Endothelial cell of umbilical vein (primary cell): ENCODE data around the gene PAFAH2. TPM values are rescaled to one million over a fixed set of nuclear protein-coding genes. Genes with fewer than 3 reads are reported as not detected.
A peak's percentile ranks its signal among the peaks of the same experiment; 100 is the strongest.

Experiments
- BruUV-seq: library from RNA; stranded (reverse); fragments of 400-500 nt; replicated peaks from 2 replicates; lab custom pipeline; 2021; lab: Mats Ljungman, UMichigan
- CTCF ChIA-PET: fragments of 300-600, 350-600 bp; sonication (Branson Sonifier 250); formaldehyde crosslinking; loops from one replicate; lab custom pipeline; 2021; ENCODE audit warnings: antibody characterized with exemption, inconsistent platforms; lab: Charles Lee
- POLR2A ChIA-PET: fragments of 300-600, 350-600 bp; sonication (Branson Sonifier 250); formaldehyde crosslinking; loops from one replicate; lab custom pipeline; 2021; ENCODE audit warnings: antibody characterized with exemption, inconsistent platforms; lab: Charles Lee
- DNase-seq: peaks from one replicate; pipeline ENCODE4 v3.0.0-alpha.2; 2011; ENCODE audit warnings: low read depth, low spot score
- FAIRE-seq: peaks from 2 replicates; lab custom pipeline; 2011; peaks lifted over from hg19 to GRCh38; lab: Jason Lieb, UNC
- H2AFZ ChIP-seq: 2 replicates; pipeline ENCODE4 v1.6.0; 2012; ENCODE audit warnings: low read depth, low read length, control low read depth, inconsistent platforms
- H3K27ac ChIP-seq: 2 replicates; pipeline ENCODE4 v1.5.1; 2011; ENCODE audit warnings: low read depth, mild to moderate bottlenecking, control low read depth, low read length, moderate library complexity; ENCODE audit not compliant: insufficient read depth
- H3K27me3 ChIP-seq, 2 experiments: 2 replicates each; pipeline versions ENCODE4 v1.6.0 to v1.6.1; 2011; ENCODE audit warnings: low read length in 2 of 2, mixed read lengths in 1 of 2; ENCODE audit not compliant: control insufficient read depth in 2 of 2, insufficient read depth in 2 of 2
- H3K36me3 ChIP-seq, 2 experiments: 2 replicates in 1 of 2; 3 replicates in 1 of 2; pipeline ENCODE4 v1.5.1; 2011; ENCODE audit warnings: low read length in 2 of 2, mild to moderate bottlenecking in 1 of 2, moderate library complexity in 1 of 2; ENCODE audit not compliant: control insufficient read depth in 2 of 2, insufficient read depth in 2 of 2; ENCODE audit errors: extremely low read depth in 1 of 2
- H3K4me1 ChIP-seq: 3 replicates; pipeline ENCODE4 v1.5.1; 2011; ENCODE audit warnings: mild to moderate bottlenecking, low read length; ENCODE audit not compliant: control insufficient read depth, insufficient read depth; ENCODE audit errors: extremely low read depth
- H3K4me2 ChIP-seq: 2 replicates; pipeline ENCODE4 v1.6.1; 2011; ENCODE audit warnings: low read length, control low read depth, mixed read lengths; ENCODE audit not compliant: insufficient read depth
- H3K4me3 ChIP-seq, 3 experiments: fragments of 200-600 bp in 1 of 3; sonication (generic), shearing (Covaris generic) in 1 of 3; replicated peaks in 1 of 3; 2 replicates each; pipeline ENCODE4 v1.5.1; 2011 to 2016; ENCODE audit warnings: control low read depth in 3 of 3, low read length in 3 of 3, mild to moderate bottlenecking in 2 of 3, inconsistent platforms in 1 of 3, low read depth in 1 of 3, moderate library complexity in 1 of 3; ENCODE audit not compliant: insufficient read depth in 1 of 3
- H3K79me2 ChIP-seq: 2 replicates; pipeline ENCODE4 v1.6.0; 2012; ENCODE audit warnings: low read length, inconsistent platforms; ENCODE audit not compliant: control insufficient read depth, insufficient read depth
- H3K9ac ChIP-seq: replicated peaks from 2 replicates; pipeline ENCODE3; 2011; ENCODE audit warnings: low read length, control low read depth; ENCODE audit not compliant: insufficient read depth; ENCODE audit errors: extremely low read depth
- H3K9me1 ChIP-seq: replicated peaks from 3 replicates; pipeline ENCODE4 v1.6.0; 2011; ENCODE audit warnings: mild to moderate bottlenecking, low read length; ENCODE audit not compliant: control insufficient read depth, insufficient read depth; ENCODE audit errors: extremely low read depth
- H3K9me3 ChIP-seq: replicated peaks from 2 replicates; pipeline ENCODE4 v1.5.1; 2012; ENCODE audit warnings: low read length, inconsistent platforms; ENCODE audit not compliant: control insufficient read depth, insufficient read depth
- H4K20me1 ChIP-seq: replicated peaks from 2 replicates; pipeline ENCODE3; 2011; ENCODE audit warnings: mild to moderate bottlenecking, low read length; ENCODE audit not compliant: control insufficient read depth, insufficient read depth; ENCODE audit errors: extremely low read depth
- EZH2 ChIP-seq: IDR thresholded peaks from 2 replicates; pipeline ENCODE4 v1.6.1; 2012; ENCODE audit warnings: borderline replicate concordance, low read depth, mild to moderate bottlenecking, moderate library complexity, low read length, inconsistent platforms; ENCODE audit not compliant: severe bottlenecking
- FOS ChIP-seq: IDR thresholded peaks from 2 replicates; pipeline ENCODE4 v1.6.1; 2011; ENCODE audit warnings: mild to moderate bottlenecking, low read length, moderate library complexity, borderline replicate concordance; ENCODE audit not compliant: insufficient read depth
- GATA2 ChIP-seq: IDR thresholded peaks from 2 replicates; pipeline ENCODE4 v1.7.0; 2011; ENCODE audit warnings: low read depth, mild to moderate bottlenecking, moderate library complexity, mixed read lengths, low read length; ENCODE audit not compliant: insufficient read length, insufficient read depth
- JUN ChIP-seq: IDR thresholded peaks from 2 replicates; pipeline ENCODE4 v1.6.1; 2011; ENCODE audit warnings: borderline replicate concordance, low read depth; ENCODE audit not compliant: insufficient read length, insufficient read depth
- MAX ChIP-seq: IDR thresholded peaks from 2 replicates; pipeline ENCODE4 v1.6.1; 2011; ENCODE audit not compliant: insufficient read depth, insufficient read length
- MYC ChIP-seq: IDR thresholded peaks from one replicate; pipeline ENCODE4 v1.6.1; 2011; ENCODE audit warnings: mild to moderate bottlenecking, low read depth, low read length
- POLR2A ChIP-seq: IDR thresholded peaks from 2 replicates; pipeline ENCODE4 v1.6.1; 2012; ENCODE audit warnings: low read depth, mild to moderate bottlenecking, control low read depth, low read length
- POLR2AphosphoS5 ChIP-seq: IDR thresholded peaks from 2 replicates; pipeline ENCODE4 v1.6.1; 2012; ENCODE audit warnings: low read depth, mild to moderate bottlenecking, control low read depth, low read length, moderate library complexity; ENCODE audit not compliant: insufficient read depth
- dilution Hi-C: fragments of 300-500 bp; cut with MboI; formaldehyde crosslinking; loops from one replicate; pipeline ENCODE4 v1.15.0; 2019; ENCODE audit warnings: low sequenced_read_pairs; ENCODE audit not compliant: extremely low pct_ligation_motif_present
- intact Hi-C: fragments of 100-400 bp; cut with micrococcal nuclease; formaldehyde crosslinking; loops from one replicate; pipeline ENCODE4 v1.10.0; 2022
- polyA plus RNA-seq, 4 experiments: library from polyadenylated mRNA; depleted of rRNA in 3 of 4; stranded (reverse) in 3 of 4; unstranded in 1 of 4; fragments of >200 nt; gene quantifications; 2 replicates each; pipeline versions ENCODE4 v1.2.1 to v1.2.3, GENCODE V29; 2011 to 2012; ENCODE audit warnings: missing spikeins in 1 of 4
- total RNA-seq: library from RNA; stranded (reverse); gene quantifications from 2 replicates; pipeline ENCODE4 v1.2.3, GENCODE V29; 2021
- TF ChIP-seq, protein P1 (sequence below), 2 donors: IDR thresholded peaks; 1 replicate in 1 of 2; 2 replicates in 1 of 2; pipeline ENCODE4 v1.5.1; 2011; ENCODE audit warnings: low read length in 2 of 2, mild to moderate bottlenecking in 2 of 2, moderate library complexity in 2 of 2, control low read depth in 1 of 2, inconsistent platforms in 1 of 2, low read depth in 1 of 2; ENCODE audit not compliant: insufficient read depth in 1 of 2; ENCODE audit errors: extremely low read depth in 1 of 2

PAFAH2 gene
- total and polyA plus RNA-seq, 2 donors (not counting 3 experiments of a cell fraction or from before 2014, with no cell fraction given), result 6.0 to 6.9 TPM

DNA sequence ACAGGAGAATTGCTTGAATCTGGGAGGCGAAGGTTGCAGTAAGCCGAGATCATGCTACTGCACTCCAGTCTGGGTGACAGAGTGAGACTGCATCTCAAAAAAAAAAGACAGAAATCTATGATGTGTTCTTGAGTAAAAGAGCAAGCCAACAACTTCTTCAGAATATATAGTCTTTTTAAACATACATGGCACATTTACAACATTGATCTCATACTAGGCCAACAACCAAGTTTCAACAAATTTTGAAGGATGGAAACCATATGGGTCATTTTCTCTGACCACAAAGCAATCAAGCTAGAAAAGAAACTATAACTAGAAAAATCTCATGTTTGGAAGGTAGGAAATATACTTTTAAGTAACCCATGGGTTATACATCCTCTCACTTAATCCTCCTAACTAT, 38.3 kb downstream of the PAFAH2 start:
- H4K20me1 ChIP-seq, result no peaks in the 10 kb centered on the region
- H3K36me3 ChIP-seq, result peaks cover 3 to 6% of the 10 kb centered on the region in 2 experiments
- dilution Hi-C loops, result no loop called here
- no peaks in the 10 kb centered on the region for H3K9me1 ChIP-seq
- no peak for DNase-seq
- no peak overlapping the region for H3K9ac ChIP-seq
- no peaks in the 10 kb centered on the region for H3K9me3 ChIP-seq
- CTCF ChIA-PET, result no interaction called here
- no peak for TF ChIP-seq GATA2
- no peak for TF ChIP-seq EZH2
- H3K4me2 ChIP-seq, result no peak overlapping the region
- POLR2A ChIA-PET, result no interaction called here
- peaks cover 3% of the 10 kb centered on the region for H3K4me1 ChIP-seq
- H3K27ac ChIP-seq, result no peak overlapping the region
- no peak overlapping the region for H3K4me3 ChIP-seq
- intact Hi-C loops, result no loop called here
- BruUV-seq, result no TSS peak
- no peaks in the 10 kb centered on the region for H3K27me3 ChIP-seq
- no peak overlapping the region for H2AFZ ChIP-seq
- FAIRE-seq, result no peak
- H3K79me2 ChIP-seq, result no peaks in the 10 kb centered on the region

- TF ChIP-seq FOS (peak; percentile 70), GATA2 (no peak), MYC (no peak), MAX (no peak), EZH2 (no peak), POLR2AphosphoS5 (peak; percentile 30), JUN (no peak), POLR2A (no peak)
- TF ChIP-seq, protein P1, sequence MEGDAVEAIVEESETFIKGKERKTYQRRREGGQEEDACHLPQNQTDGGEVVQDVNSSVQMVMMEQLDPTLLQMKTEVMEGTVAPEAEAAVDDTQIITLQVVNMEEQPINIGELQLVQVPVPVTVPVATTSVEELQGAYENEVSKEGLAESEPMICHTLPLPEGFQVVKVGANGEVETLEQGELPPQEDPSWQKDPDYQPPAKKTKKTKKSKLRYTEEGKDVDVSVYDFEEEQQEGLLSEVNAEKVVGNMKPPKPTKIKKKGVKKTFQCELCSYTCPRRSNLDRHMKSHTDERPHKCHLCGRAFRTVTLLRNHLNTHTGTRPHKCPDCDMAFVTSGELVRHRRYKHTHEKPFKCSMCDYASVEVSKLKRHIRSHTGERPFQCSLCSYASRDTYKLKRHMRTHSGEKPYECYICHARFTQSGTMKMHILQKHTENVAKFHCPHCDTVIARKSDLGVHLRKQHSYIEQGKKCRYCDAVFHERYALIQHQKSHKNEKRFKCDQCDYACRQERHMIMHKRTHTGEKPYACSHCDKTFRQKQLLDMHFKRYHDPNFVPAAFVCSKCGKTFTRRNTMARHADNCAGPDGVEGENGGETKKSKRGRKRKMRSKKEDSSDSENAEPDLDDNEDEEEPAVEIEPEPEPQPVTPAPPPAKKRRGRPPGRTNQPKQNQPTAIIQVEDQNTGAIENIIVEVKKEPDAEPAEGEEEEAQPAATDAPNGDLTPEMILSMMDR (IDR thresholded peaks at IDR 0.05; ENCODE audit: extremely low read depth in 1 of 2, insufficient read depth in 1 of 2, low read depth in 1 of 2, low read length in 2 of 2), result no peak
- no TSS peak for BruUV-seq
- FAIRE-seq, result peak; percentile 96
- no peaks in the 10 kb centered on the region for H4K20me1 ChIP-seq
- dilution Hi-C loops, result no loop called here
- H3K27ac ChIP-seq, result no peak overlapping the region
- peaks cover 3% of the 10 kb centered on the region for H3K4me1 ChIP-seq
- H2AFZ ChIP-seq, result no peak overlapping the region
- peaks cover 3 to 6% of the 10 kb centered on the region in 2 experiments for H3K36me3 ChIP-seq
- H3K9me1 ChIP-seq, result no peaks in the 10 kb centered on the region
- CTCF ChIA-PET, result interaction anchor here (0.7 to 1.2 kb wide), 3 partner anchors 11 to 63 kb away, joined by 3 to 4 read pairs (median 3); no protein-coding TSS in a partner anchor
- intact Hi-C loops, result no loop called here
- no peak overlapping the region for H3K4me2 ChIP-seq
- no peak overlapping the region for H3K4me3 ChIP-seq
- H3K79me2 ChIP-seq, result no peaks in the 10 kb centered on the region
- DNase-seq, result peak; percentile 16
- POLR2A ChIA-PET, result no interaction called here
- H3K9me3 ChIP-seq, result no peaks in the 10 kb centered on the region
- H3K9ac ChIP-seq, result no peak overlapping the region
- H3K27me3 ChIP-seq, result no peaks in the 10 kb centered on the region
Measured at GRCh38 chr1:25958465-25958864, 39.4 kb downstream of the PAFAH2 start.
